Stomach (tissue), 9 donors: ENCODE data around the gene LDLRAD3. TPM values are rescaled to one million over a fixed set of nuclear protein-coding genes. Genes with fewer than 3 reads are reported as not detected.

Source experiments
- DNase-seq, 2 donors: peaks; one replicate each; pipeline versions ENCODE4 v3.0.0 to v3.0.0-alpha.2; 2013 to 2019
- H3K27ac ChIP-seq, 5 donors: fragments of 200-600 bp in 4 of 5; sonication (generic) in 4 of 5; one replicate each; pipeline ENCODE4 v1.5.1; 2013 to 2019; ENCODE audit warnings: mild to moderate bottlenecking in 1 of 5, moderate library complexity in 1 of 5
- H3K27me3 ChIP-seq, 3 donors: fragments of 200-600 bp; sonication (generic); one replicate each; pipeline ENCODE4 v1.5.1; 2017 to 2019; ENCODE audit warnings: mixed run types in 1 of 3
- H3K36me3 ChIP-seq, 4 donors: fragments of 200-600 bp; sonication (generic); 1 replicate in 3 of 4; 2 replicates in 1 of 4; pipeline ENCODE4 v1.5.1; 2016 to 2019
- H3K4me1 ChIP-seq, 4 donors: fragments of 200-600 bp; sonication (generic); one replicate each; pipeline ENCODE4 v1.5.1; 2016 to 2019
- H3K4me3 ChIP-seq, 4 donors: fragments of 200-600 bp; sonication (generic) in 3 of 4; one replicate each; pipeline ENCODE4 v1.5.1; 2016 to 2019; ENCODE audit warnings: mild to moderate bottlenecking in 1 of 4
- H3K9me3 ChIP-seq, 4 donors: fragments of 200-600 bp; sonication (generic); one replicate each; pipeline ENCODE4 v1.5.1; 2016 to 2019
- CTCF ChIP-seq, 7 experiments: fragments of 450-650 bp in 4 of 7; fragments of 200-600 bp in 3 of 7; sonication (generic) in 3 of 7; IDR thresholded peaks; one replicate each; pipeline ENCODE4 v1.5.1; 2016 to 2019; ENCODE audit warnings: antibody characterized with exemption in 7 of 7, control low read depth in 2 of 7, mild to moderate bottlenecking in 1 of 7
- EP300 ChIP-seq: sonication (generic); formaldehyde crosslinking; IDR thresholded peaks from one replicate; pipeline ENCODE4 v1.6.1; 2017; ENCODE audit warnings: antibody characterized with exemption
- POLR2A ChIP-seq, 4 donors: fragments of 450-650 bp; IDR thresholded peaks; one replicate each; pipeline ENCODE4 v1.6.1; 2016; ENCODE audit warnings: antibody characterized with exemption in 4 of 4, control low read depth in 2 of 4, mild to moderate bottlenecking in 1 of 4, moderate library complexity in 1 of 4
- POLR2AphosphoS5 ChIP-seq, 3 donors: sonication (generic); formaldehyde crosslinking; IDR thresholded peaks; one replicate each; pipeline ENCODE4 v1.6.1; 2016; ENCODE audit warnings: antibody characterized with exemption in 3 of 3
- WGBS, 5 donors: extraction: QIAGEN DNeasy Blood & Tissue Kit in 3 of 5; methylation state at CpG; one replicate each; pipeline versions ENCODE4 v1.1.5 to v1.1.7; 2013 to 2018; 5-methylcytosine and 5-hydroxymethylcytosine counted together
- intact Hi-C: fragments of 100-400 bp; cut with DNase I; formaldehyde crosslinking; loops from one replicate; pipeline ENCODE4 v1.15.1; 2023; ENCODE audit warnings: low total_unique reads
- polyA plus RNA-seq, 3 donors: library from polyadenylated mRNA; stranded (reverse); fragments of 200-250 nt; gene quantifications; one replicate each; pipeline ENCODE4 v1.2.3, GENCODE V29; 2013
- total RNA-seq, 5 donors: library from RNA; depleted of rRNA; stranded (reverse); fragments of >200 nt; gene quantifications; one replicate each; pipeline versions ENCODE4 v1.1.0 to v1.2.3, GENCODE V29; 2014 to 2016
- donor health status: healthy with polysubstance abuse.
- donor health status: Bipolar disorder and iron deficiency.
- donor health status: healthy.

The LDLRAD3 gene
- total and polyA plus RNA-seq, 8 donors = 2.0 to 22.8 (median 7.9) TPM

- Histone ChIP-seq H3K4me1 (peaks cover 0 to 5% (median 4%) of the 10 kb centered on the region in 4 donors), H3K4me3 (no peak overlapping the region), H3K36me3 (no peaks in the 10 kb centered on the region), H3K27me3 (peaks cover 0 to 51% (median 0%) of the 10 kb centered on the region in 3 donors), H3K27ac (no peak overlapping the region), H3K9me3 (peaks cover 0 to 4% (median 1%) of the 10 kb centered on the region in 4 donors)
- no peak for DNase-seq
- intact Hi-C loops = loop anchor here (10.0 kb wide), 1 partner anchor 436 kb away; no protein-coding TSS in a partner anchor
- TF ChIP-seq POLR2A (IDR thresholded peaks at IDR 0.05) = no peak
- TF ChIP-seq POLR2AphosphoS5 (IDR thresholded peaks at IDR 0.05) = no peak
- TF ChIP-seq CTCF (IDR thresholded peaks at IDR 0.05) = no peak
- TF ChIP-seq EP300 = no peak
- 59 to 75% (median 71%) methylated on average over 4 of the region's 4 CpGs for WGBS, 5 donors
Observed at GRCh38 chr11:36261094-36261493, 317.2 kb downstream of the LDLRAD3 start.

GRCh38 chr11:36264011-36264972 lies 320.4 kb downstream of the LDLRAD3 start:
- Histone ChIP-seq H3K4me3 (no peak overlapping the region), H3K4me1 (peaks cover 0 to 5% (median 0%) of the 10 kb centered on the region in 4 donors), H3K9me3 (no peaks in the 10 kb centered on the region), H3K27ac (no peak overlapping the region), H3K36me3 (peaks cover 0 to 2% (median 0%) of the 10 kb centered on the region in 4 donors), H3K27me3 (peaks cover 0 to 28% (median 0%) of the 10 kb centered on the region in 3 donors)
- TF ChIP-seq POLR2AphosphoS5 (IDR thresholded peaks at IDR 0.05) = no peak
- TF ChIP-seq EP300 = no peak
- no peak for TF ChIP-seq CTCF (IDR thresholded peaks at IDR 0.05)
- TF ChIP-seq POLR2A (IDR thresholded peaks at IDR 0.05) = no peak
- no peak for DNase-seq
- intact Hi-C loops = loop anchor here (10.0 kb wide), 1 partner anchor 439 kb away; no protein-coding TSS in a partner anchor
- WGBS, 5 donors = 57 to 70% (median 62%) methylated on average over 7 to 9 of the region's 9 CpGs

- no peak for DNase-seq
- WGBS, 5 donors = 67 to 90% (median 82%) methylated on average over 5 of the region's 5 CpGs
- Histone ChIP-seq H3K4me1 (peaks cover 0 to 5% (median 0%) of the 10 kb centered on the region in 4 donors), H3K36me3 (peaks cover 0 to 9% (median 2%) of the 10 kb centered on the region in 4 donors), H3K4me3 (no peak overlapping the region), H3K9me3 (no peaks in the 10 kb centered on the region), H3K27me3 (peaks cover 0 to 21% (median 0%) of the 10 kb centered on the region in 3 donors), H3K27ac (no peak overlapping the region)
- TF ChIP-seq POLR2AphosphoS5 (IDR thresholded peaks at IDR 0.05) (no peak), CTCF (IDR thresholded peaks at IDR 0.05) (no peak), POLR2A (IDR thresholded peaks at IDR 0.05) (no peak), EP300 (no peak)
- intact Hi-C loops = loop anchor here (5.0 to 10.0 kb wide), 2 partner anchors 440 to 648 kb away; partner anchors contain the start of gene FJX1
Observed at GRCh38 chr11:36264973-36265344, 321.1 kb downstream of the LDLRAD3 start.

- peaks cover 0 to 5% (median 0%) of the 10 kb centered on the region in 4 donors for H3K4me1 ChIP-seq
- DNase-seq = peak; percentile 60 to 81
- H3K27ac ChIP-seq = no peak overlapping the region
- WGBS, 5 donors = 29 to 40% (median 32%) methylated on average over 11 to 13 of the region's 13 CpGs
- H3K9me3 ChIP-seq = no peaks in the 10 kb centered on the region
- H3K36me3 ChIP-seq = peaks cover 2 to 17% (median 12%) of the 10 kb centered on the region in 4 donors
- peaks cover 0 to 12% (median 0%) of the 10 kb centered on the region in 3 donors for H3K27me3 ChIP-seq
- intact Hi-C loops = loop anchor here (5.0 to 10.0 kb wide), 2 partner anchors 441 to 649 kb away; partner anchors contain the start of gene FJX1
- TF ChIP-seq CTCF (IDR thresholded peaks at IDR 0.05) (peak in 5 of 7 experiments; percentile 40 to 79 (median 70)), POLR2A (IDR thresholded peaks at IDR 0.05) (no peak), POLR2AphosphoS5 (IDR thresholded peaks at IDR 0.05) (no peak), EP300 (no peak)
- H3K4me3 ChIP-seq = no peak overlapping the region
Observed at GRCh38 chr11:36265793-36266628, 322.1 kb downstream of the LDLRAD3 start.
